ENCODE results near the gene ECSCR.
"Not testable (repeated sequence)": the region's sequence is repeated elsewhere in the genome, so short reads cannot be mapped to it uniquely, and the experiment has no call there.

The ECSCR gene

GRCh38 chr5:139414581-139415130 is 47.9 kb downstream of the ECSCR start:
- no peaks in the 10 kb centered on the region for H3K27me3 ChIP-seq (replicated peaks; ENCODE audit: control insufficient read depth, insufficient read depth, low read length, poor library complexity, severe bottlenecking)
- peaks cover 9% of the 10 kb centered on the region for H3K36me3 ChIP-seq (ENCODE audit: control insufficient read depth, insufficient read depth, low read length)
- no peak overlapping the region for H3K4me3 ChIP-seq (ENCODE audit: insufficient read depth, low read depth, low read length, poor library complexity, severe bottlenecking)
- H3K27ac ChIP-seq (ENCODE audit: insufficient read depth, low read length, poor library complexity, severe bottlenecking) = peak overlapping the region; percentile 11
- peaks cover 9% of the 10 kb centered on the region for H3K4me1 ChIP-seq (ENCODE audit: control insufficient read depth, insufficient read depth, low read length, poor library complexity, severe bottlenecking)
- no peak for DNase-seq
- no peaks in the 10 kb centered on the region for H3K9me3 ChIP-seq (ENCODE audit: control insufficient read depth, low read length)

- Histone ChIP-seq H3K27ac (ENCODE audit: insufficient read depth, low read length, poor library complexity, severe bottlenecking) (no peak overlapping the region), H3K27me3 (replicated peaks; ENCODE audit: control insufficient read depth, insufficient read depth, low read length, poor library complexity, severe bottlenecking) (no peaks in the 10 kb centered on the region)
- no peak for DNase-seq
Observed at GRCh38 chr5:139413963-139414362, 48.6 kb downstream of the ECSCR start.

GRCh38 chr5:139413153-139413552 is 49.4 kb downstream of the ECSCR start:
- H3K27ac ChIP-seq (ENCODE audit: insufficient read depth, low read length, poor library complexity, severe bottlenecking) = no peak overlapping the region
- peaks cover 9% of the 10 kb centered on the region for H3K4me1 ChIP-seq (ENCODE audit: control insufficient read depth, insufficient read depth, low read length, poor library complexity, severe bottlenecking)
- no peaks in the 10 kb centered on the region for H3K36me3 ChIP-seq (ENCODE audit: control insufficient read depth, insufficient read depth, low read length)
- DNase-seq = no peak
- no peaks in the 10 kb centered on the region for H3K27me3 ChIP-seq (replicated peaks; ENCODE audit: control insufficient read depth, insufficient read depth, low read length, poor library complexity, severe bottlenecking)
- no peak overlapping the region for H3K4me3 ChIP-seq (ENCODE audit: insufficient read depth, low read depth, low read length, poor library complexity, severe bottlenecking)
- no peaks in the 10 kb centered on the region for H3K9me3 ChIP-seq (ENCODE audit: control insufficient read depth, low read length)

More at GRCh38 chr5:139413963-139414362, 48.6 kb downstream of the ECSCR start:
- Histone ChIP-seq H3K9me3 (ENCODE audit: control insufficient read depth, low read length) (no peaks in the 10 kb centered on the region), H3K4me1 (ENCODE audit: control insufficient read depth, insufficient read depth, low read length, poor library complexity, severe bottlenecking) (peaks cover 9% of the 10 kb centered on the region), H3K4me3 (ENCODE audit: insufficient read depth, low read depth, low read length, poor library complexity, severe bottlenecking) (no peak overlapping the region), H3K36me3 (ENCODE audit: control insufficient read depth, insufficient read depth, low read length) (peaks cover 4% of the 10 kb centered on the region)

- Histone ChIP-seq H3K4me1 (ENCODE audit: control insufficient read depth, insufficient read depth, low read length, poor library complexity, severe bottlenecking) (peaks cover 9% of the 10 kb centered on the region), H3K36me3 (ENCODE audit: control insufficient read depth, insufficient read depth, low read length) (no peaks in the 10 kb centered on the region), H3K4me3 (ENCODE audit: insufficient read depth, low read depth, low read length, poor library complexity, severe bottlenecking) (no peak overlapping the region), H3K27ac (ENCODE audit: insufficient read depth, low read length, poor library complexity, severe bottlenecking) (no peak overlapping the region), H3K9me3 (ENCODE audit: control insufficient read depth, low read length) (no peaks in the 10 kb centered on the region), H3K27me3 (replicated peaks; ENCODE audit: control insufficient read depth, insufficient read depth, low read length, poor library complexity, severe bottlenecking) (no peaks in the 10 kb centered on the region)
- DNase-seq = no peak
Observed at GRCh38 chr5:139410993-139411828, 51.3 kb downstream of the ECSCR start.

- Histone ChIP-seq H3K4me1 (ENCODE audit: control insufficient read depth, insufficient read depth, low read length, poor library complexity, severe bottlenecking) (peaks cover 6% of the 10 kb centered on the region), H3K27me3 (replicated peaks; ENCODE audit: control insufficient read depth, insufficient read depth, low read length, poor library complexity, severe bottlenecking) (no peaks in the 10 kb centered on the region), H3K9me3 (ENCODE audit: control insufficient read depth, low read length) (no peaks in the 10 kb centered on the region), H3K4me3 (ENCODE audit: insufficient read depth, low read depth, low read length, poor library complexity, severe bottlenecking) (no peak overlapping the region), H3K36me3 (ENCODE audit: control insufficient read depth, insufficient read depth, low read length) (no peaks in the 10 kb centered on the region), H3K27ac (ENCODE audit: insufficient read depth, low read length, poor library complexity, severe bottlenecking) (no peak overlapping the region)
- DNase-seq = no peak
Observed at GRCh38 chr5:139410121-139410992, 52.2 kb downstream of the ECSCR start.

GRCh38 chr5:139409116-139409515 is 53.4 kb downstream of the ECSCR start:
- H3K36me3 ChIP-seq (ENCODE audit: control insufficient read depth, insufficient read depth, low read length); H3K4me1 ChIP-seq (ENCODE audit: control insufficient read depth, insufficient read depth, low read length, poor library complexity, severe bottlenecking); H3K27ac ChIP-seq (ENCODE audit: insufficient read depth, low read length, poor library complexity, severe bottlenecking); H3K4me3 ChIP-seq (ENCODE audit: insufficient read depth, low read depth, low read length, poor library complexity, severe bottlenecking); H3K9me3 ChIP-seq (ENCODE audit: control insufficient read depth, low read length); DNase-seq; H3K27me3 ChIP-seq (replicated peaks; ENCODE audit: control insufficient read depth, insufficient read depth, low read length, poor library complexity, severe bottlenecking): not testable (repeated sequence)

GRCh38 chr5:139408191-139408590 is 54.4 kb downstream of the ECSCR start:
- no peak overlapping the region for H3K27ac ChIP-seq (ENCODE audit: insufficient read depth, low read length, poor library complexity, severe bottlenecking)
- H3K27me3 ChIP-seq (replicated peaks; ENCODE audit: control insufficient read depth, insufficient read depth, low read length, poor library complexity, severe bottlenecking) = no peaks in the 10 kb centered on the region
- H3K4me1 ChIP-seq (ENCODE audit: control insufficient read depth, insufficient read depth, low read length, poor library complexity, severe bottlenecking) = peaks cover 8% of the 10 kb centered on the region
- no peaks in the 10 kb centered on the region for H3K9me3 ChIP-seq (ENCODE audit: control insufficient read depth, low read length)
- no peak overlapping the region for H3K4me3 ChIP-seq (ENCODE audit: insufficient read depth, low read depth, low read length, poor library complexity, severe bottlenecking)
- no peaks in the 10 kb centered on the region for H3K36me3 ChIP-seq (ENCODE audit: control insufficient read depth, insufficient read depth, low read length)
- no peak for DNase-seq

- H3K4me1 ChIP-seq (ENCODE audit: control insufficient read depth, insufficient read depth, low read length, poor library complexity, severe bottlenecking) = peaks cover 8% of the 10 kb centered on the region
- no peak for DNase-seq
- H3K27me3 ChIP-seq (replicated peaks; ENCODE audit: control insufficient read depth, insufficient read depth, low read length, poor library complexity, severe bottlenecking) = no peaks in the 10 kb centered on the region
- H3K4me3 ChIP-seq (ENCODE audit: insufficient read depth, low read depth, low read length, poor library complexity, severe bottlenecking) = no peak overlapping the region
- H3K9me3 ChIP-seq (ENCODE audit: control insufficient read depth, low read length) = no peaks in the 10 kb centered on the region
- no peak overlapping the region for H3K27ac ChIP-seq (ENCODE audit: insufficient read depth, low read length, poor library complexity, severe bottlenecking)
- H3K36me3 ChIP-seq (ENCODE audit: control insufficient read depth, insufficient read depth, low read length) = no peaks in the 10 kb centered on the region
Observed at GRCh38 chr5:139407517-139407916, 55.0 kb downstream of the ECSCR start.

GRCh38 chr5:139406963-139407362 is 55.6 kb downstream of the ECSCR start:
- H3K27ac ChIP-seq (ENCODE audit: insufficient read depth, low read length, poor library complexity, severe bottlenecking) = no peak overlapping the region
- H3K27me3 ChIP-seq (replicated peaks; ENCODE audit: control insufficient read depth, insufficient read depth, low read length, poor library complexity, severe bottlenecking) = no peaks in the 10 kb centered on the region
- no peak for DNase-seq

GRCh38 chr5:139404484-139404840 is 58.1 kb downstream of the ECSCR start:
- Histone ChIP-seq H3K36me3 (ENCODE audit: control insufficient read depth, insufficient read depth, low read length) (no peaks in the 10 kb centered on the region), H3K9me3 (ENCODE audit: control insufficient read depth, low read length) (no peaks in the 10 kb centered on the region), H3K4me1 (ENCODE audit: control insufficient read depth, insufficient read depth, low read length, poor library complexity, severe bottlenecking) (peaks cover 8% of the 10 kb centered on the region), H3K27me3 (replicated peaks; ENCODE audit: control insufficient read depth, insufficient read depth, low read length, poor library complexity, severe bottlenecking) (no peaks in the 10 kb centered on the region), H3K4me3 (ENCODE audit: insufficient read depth, low read depth, low read length, poor library complexity, severe bottlenecking) (peak overlapping the region; percentile 52), H3K27ac (ENCODE audit: insufficient read depth, low read length, poor library complexity, severe bottlenecking) (peak overlapping the region; percentile 83)
- DNase-seq = no peak

More at GRCh38 chr5:139406963-139407362, 55.6 kb downstream of the ECSCR start:
- Histone ChIP-seq H3K36me3 (ENCODE audit: control insufficient read depth, insufficient read depth, low read length) (no peaks in the 10 kb centered on the region), H3K4me3 (ENCODE audit: insufficient read depth, low read depth, low read length, poor library complexity, severe bottlenecking) (no peak overlapping the region), H3K4me1 (ENCODE audit: control insufficient read depth, insufficient read depth, low read length, poor library complexity, severe bottlenecking) (peaks cover 8% of the 10 kb centered on the region), H3K9me3 (ENCODE audit: control insufficient read depth, low read length) (no peaks in the 10 kb centered on the region)
